Kidney (tissue), 14 donors: ENCODE results near the gene TCF12. TPM values are rescaled to one million over a fixed set of nuclear protein-coding genes. Genes with fewer than 3 reads are reported as not detected.

Experiments
- DNase-seq, 5 donors: peaks; one replicate each; pipeline ENCODE4 v3.0.0-alpha.2; 2013 to 2020
- FAIRE-seq: peaks from 2 replicates; lab custom pipeline; 2012; peaks lifted over from hg19 to GRCh38; lab: Jason Lieb, UNC
- H3K27ac ChIP-seq, 2 donors: one replicate each; pipeline ENCODE4 v1.7.0; 2013; ENCODE audit warnings: low read depth in 2 of 2, low read length in 2 of 2, inconsistent platforms in 1 of 2
- H3K27me3 ChIP-seq: one replicate; pipeline ENCODE4 v1.7.1; 2013; ENCODE audit warnings: low read length, inconsistent platforms; ENCODE audit not compliant: control insufficient read depth, insufficient read depth
- H3K36me3 ChIP-seq, 3 donors: one replicate each; pipeline versions ENCODE4 v1.7.0 to v1.7.1; 2013; ENCODE audit warnings: low read length in 3 of 3, control low read depth in 1 of 3, inconsistent platforms in 1 of 3; ENCODE audit not compliant: insufficient read depth in 3 of 3, control insufficient read depth in 2 of 3
- H3K4me1 ChIP-seq, 3 donors: one replicate each; pipeline versions ENCODE4 v1.7.0 to v1.7.1; 2013; ENCODE audit warnings: low read length in 3 of 3, inconsistent platforms in 1 of 3, low read depth in 1 of 3; ENCODE audit not compliant: control insufficient read depth in 2 of 3, insufficient read depth in 2 of 3
- H3K4me3 ChIP-seq, 3 donors: one replicate each; pipeline versions ENCODE4 v1.7.0 to v1.8.1; 2013; ENCODE audit warnings: low read length in 3 of 3, control low read depth in 1 of 3, inconsistent platforms in 1 of 3
- H3K9ac ChIP-seq, 3 donors: one replicate each; pipeline versions ENCODE4 v1.7.0 to v1.7.1; 2013; ENCODE audit warnings: low read length in 3 of 3, control low read depth in 1 of 3, inconsistent platforms in 1 of 3
- H3K9me3 ChIP-seq, 3 donors: one replicate each; pipeline versions ENCODE4 v1.7.0 to v1.7.1; 2013; ENCODE audit warnings: low read length in 3 of 3, control low read depth in 1 of 3, inconsistent platforms in 1 of 3; ENCODE audit not compliant: control insufficient read depth in 2 of 3, insufficient read depth in 1 of 3
- intact Hi-C: fragments of 100-400 bp; cut with DNase I; formaldehyde crosslinking; loops from one replicate; pipeline ENCODE4 v1.11.1; 2022
- polyA plus RNA-seq: library from polyadenylated mRNA; stranded (reverse); fragments of 350-450 nt; fragmentation: Illumina TruSeq; extraction: RNeasy Lipid Tissue Mini Kit (QIAGEN cat#74804); gene quantifications from one replicate; pipeline ENCODE4 v1.2.3, GENCODE V29; 2014; ENCODE audit warnings: low read depth, low replicate concordance; ENCODE audit not compliant: insufficient read depth
- total RNA-seq: library from RNA; stranded (reverse); fragmentation: NEBNext Ultra II Directional; extraction: Animal tissue kit (Norgen Biotek cat#: 25700); gene quantifications from one replicate; pipeline ENCODE4 v1.2.1, GENCODE V29; 2021
- TF ChIP-seq, protein P1 (sequence below): IDR thresholded peaks from 3 replicates; pipeline ENCODE4 v1.5.1; 2012; ENCODE audit warnings: mild to moderate bottlenecking, moderate library complexity, borderline replicate concordance; ENCODE audit not compliant: insufficient read depth; ENCODE audit errors: extremely low read depth
- donor health status: control.
- donor health status: control.
- donor health status: control.
- donor health status: control.
- donor health status: control.
- donor health status: DM: yes; HTN: yes; CAD: no.
- donor health status: Normal renal cell carcinoma (clear cell type).

TCF12 gene
- total and polyA plus RNA-seq, 2 donors from 2014 or later = 16.3 to 116 TPM

DNA sequence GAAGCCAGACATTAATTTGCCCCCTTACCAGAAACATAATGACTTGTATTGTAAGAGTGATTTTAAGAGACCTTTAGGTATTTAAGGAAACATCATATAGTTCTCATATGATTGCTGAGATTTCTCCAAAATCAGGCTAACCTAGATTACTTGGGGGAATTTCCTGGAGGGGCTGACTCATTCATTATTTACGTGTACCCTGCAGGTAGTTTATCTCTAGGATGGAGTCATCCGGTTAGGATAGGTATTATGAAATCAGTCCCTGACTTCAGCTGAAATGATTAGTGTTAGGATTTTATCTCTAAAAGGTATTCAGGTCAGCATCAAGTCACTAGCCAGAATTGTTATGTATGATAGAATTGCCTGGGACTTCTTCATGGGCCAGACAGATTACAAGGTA is 97.5 kb downstream of the TCF12 start:
- intact Hi-C loops = no loop called here
- Histone ChIP-seq H3K27me3 (no peaks in the 10 kb centered on the region), H3K9me3 (no peaks in the 10 kb centered on the region), H3K36me3 (no peaks in the 10 kb centered on the region), H3K27ac (no peak overlapping the region), H3K4me3 (no peak overlapping the region), H3K9ac (no peak overlapping the region), H3K4me1 (peaks cover 0 to 2% (median 0%) of the 10 kb centered on the region in 3 donors)
- no peak for FAIRE-seq
- DNase-seq = no peak
- TF ChIP-seq, protein P1, sequence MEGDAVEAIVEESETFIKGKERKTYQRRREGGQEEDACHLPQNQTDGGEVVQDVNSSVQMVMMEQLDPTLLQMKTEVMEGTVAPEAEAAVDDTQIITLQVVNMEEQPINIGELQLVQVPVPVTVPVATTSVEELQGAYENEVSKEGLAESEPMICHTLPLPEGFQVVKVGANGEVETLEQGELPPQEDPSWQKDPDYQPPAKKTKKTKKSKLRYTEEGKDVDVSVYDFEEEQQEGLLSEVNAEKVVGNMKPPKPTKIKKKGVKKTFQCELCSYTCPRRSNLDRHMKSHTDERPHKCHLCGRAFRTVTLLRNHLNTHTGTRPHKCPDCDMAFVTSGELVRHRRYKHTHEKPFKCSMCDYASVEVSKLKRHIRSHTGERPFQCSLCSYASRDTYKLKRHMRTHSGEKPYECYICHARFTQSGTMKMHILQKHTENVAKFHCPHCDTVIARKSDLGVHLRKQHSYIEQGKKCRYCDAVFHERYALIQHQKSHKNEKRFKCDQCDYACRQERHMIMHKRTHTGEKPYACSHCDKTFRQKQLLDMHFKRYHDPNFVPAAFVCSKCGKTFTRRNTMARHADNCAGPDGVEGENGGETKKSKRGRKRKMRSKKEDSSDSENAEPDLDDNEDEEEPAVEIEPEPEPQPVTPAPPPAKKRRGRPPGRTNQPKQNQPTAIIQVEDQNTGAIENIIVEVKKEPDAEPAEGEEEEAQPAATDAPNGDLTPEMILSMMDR = no peak

DNA sequence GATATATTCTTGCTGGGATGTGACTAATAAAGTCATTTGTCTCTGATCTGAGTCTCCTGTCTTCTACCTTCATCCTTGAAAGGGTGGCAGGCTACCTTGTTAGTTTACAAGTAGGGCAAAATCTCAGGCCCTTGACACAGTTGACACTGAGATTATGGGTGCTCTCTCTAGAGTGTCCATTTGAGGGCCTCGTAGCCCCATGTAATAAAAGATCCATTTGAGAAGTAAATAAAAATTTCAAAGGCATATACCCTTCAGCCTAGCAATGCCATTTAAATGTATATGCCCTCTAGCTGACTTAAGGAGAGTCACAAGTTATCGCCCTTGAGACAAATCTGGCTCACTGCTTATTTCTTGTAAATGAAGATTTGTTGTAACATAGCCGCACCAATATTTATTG is 98.6 kb downstream of the TCF12 start:
- TF ChIP-seq, protein P1 = no peak
- Histone ChIP-seq H3K4me1 (peaks cover 0 to 2% (median 0%) of the 10 kb centered on the region in 3 donors), H3K9ac (no peak overlapping the region), H3K9me3 (no peaks in the 10 kb centered on the region), H3K4me3 (no peak overlapping the region), H3K36me3 (no peaks in the 10 kb centered on the region), H3K27ac (no peak overlapping the region), H3K27me3 (no peaks in the 10 kb centered on the region)
- DNase-seq (peak in 1 of 5 donors; percentile 15), FAIRE-seq (no peak)
- intact Hi-C loops = no loop called here

DNA sequence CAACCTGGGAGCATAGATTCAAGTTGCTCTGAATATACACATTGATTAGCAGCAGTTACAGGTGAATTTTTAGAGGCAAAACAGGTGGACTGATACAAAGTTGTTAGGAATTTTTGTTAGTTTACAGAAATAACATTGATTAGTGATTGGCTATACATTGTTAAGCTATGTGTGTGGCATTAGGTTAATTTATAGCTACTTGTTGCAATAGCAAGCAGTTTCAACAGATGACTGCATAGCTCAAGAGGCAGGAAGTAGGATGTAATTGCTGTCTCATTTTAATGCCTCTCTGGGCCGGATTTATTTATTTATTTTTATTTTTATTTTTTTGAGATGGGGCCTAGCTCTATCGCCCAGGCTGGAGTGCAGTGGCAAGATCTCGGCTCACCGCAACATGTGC is 99.7 kb downstream of the TCF12 start:
- FAIRE-seq (no peak), DNase-seq (no peak)
- TF ChIP-seq, protein P1 = no peak
- intact Hi-C loops = no loop called here
- Histone ChIP-seq H3K4me3 (no peak overlapping the region), H3K9me3 (no peaks in the 10 kb centered on the region), H3K4me1 (peaks cover 0 to 2% (median 0%) of the 10 kb centered on the region in 3 donors), H3K36me3 (no peaks in the 10 kb centered on the region), H3K9ac (no peak overlapping the region), H3K27me3 (no peaks in the 10 kb centered on the region), H3K27ac (no peak overlapping the region)
